CD4-positive, alpha-beta T cell (primary cell): Measurements from ENCODE around the gene BCL2. TPM values are rescaled to one million over a fixed set of nuclear protein-coding genes. Genes with fewer than 3 reads are reported as not detected.

Source experiments
- ATAC-seq: fragments of 200-7000 bp; cut with Tn5 transposase; one replicate; pipeline ENCODE4 v1.10.0; 2022; ENCODE audit warnings: mild to moderate bottlenecking; ENCODE audit not compliant: poor library complexity
- CTCF ChIA-PET: fragments of 350-600 bp; sonication (Branson Sonifier 250); formaldehyde crosslinking; loops from one replicate; lab custom pipeline; 2021; ENCODE audit warnings: antibody characterized with exemption, inconsistent platforms; lab: Charles Lee
- POLR2A ChIA-PET: fragments of 350-600 bp; sonication (Branson Sonifier 250); formaldehyde crosslinking; loops from one replicate; lab custom pipeline; 2021; ENCODE audit warnings: antibody characterized with exemption, inconsistent platforms; lab: Charles Lee
- DNase-seq, 14 experiments: peaks; one replicate each; pipeline ENCODE4 v3.0.0-alpha.2; 2013 to 2020; ENCODE audit warnings: mixed read lengths in 2 of 14
- H3K27ac ChIP-seq, 2 donors: one replicate each; pipeline versions ENCODE4 v1.5.1 to v1.7.0; 2013; ENCODE audit warnings: low read length in 2 of 2, low read depth in 1 of 2, mild to moderate bottlenecking in 1 of 2
- H3K27me3 ChIP-seq, 2 experiments: 1 replicate in 1 of 2; 2 replicates in 1 of 2; pipeline versions ENCODE4 v1.6.1 to v1.7.0; 2013; ENCODE audit warnings: low read length in 2 of 2, control low read depth in 1 of 2, mild to moderate bottlenecking in 1 of 2, moderate library complexity in 1 of 2; ENCODE audit not compliant: insufficient read depth in 2 of 2, control insufficient read depth in 1 of 2
- H3K36me3 ChIP-seq: one replicate; pipeline ENCODE4 v1.6.1; 2013; ENCODE audit warnings: low read length, control low read depth; ENCODE audit not compliant: insufficient read depth
- H3K4me1 ChIP-seq: one replicate; pipeline ENCODE4 v1.6.1; 2013; ENCODE audit warnings: low read length, control low read depth; ENCODE audit not compliant: insufficient read depth
- H3K4me3 ChIP-seq: one replicate; pipeline ENCODE4 v1.5.1; 2013; ENCODE audit warnings: mild to moderate bottlenecking, low read length, moderate library complexity
- H3K9me3 ChIP-seq, 2 experiments: 1 replicate in 1 of 2; 2 replicates in 1 of 2; pipeline versions ENCODE4 v1.6.1 to v1.7.0; 2013; ENCODE audit warnings: low read length in 2 of 2, mild to moderate bottlenecking in 2 of 2, control low read depth in 1 of 2, moderate library complexity in 1 of 2; ENCODE audit not compliant: control insufficient read depth in 1 of 2, insufficient read depth in 1 of 2
- H3K27ac Mint-ChIP-seq: one replicate; pipeline ENCODE4 v1.8.0; 2020; ENCODE audit warnings: mixed read lengths
- H3K27me3 Mint-ChIP-seq: one replicate; pipeline ENCODE4 v1.8.0; 2021; ENCODE audit warnings: mixed read lengths
- H3K36me3 Mint-ChIP-seq: one replicate; pipeline ENCODE4 v1.8.0; 2021; ENCODE audit warnings: low read depth, mixed read lengths
- H3K4me1 Mint-ChIP-seq: one replicate; pipeline ENCODE4 v1.8.0; 2021; ENCODE audit warnings: low read depth, mixed read lengths
- H3K4me3 Mint-ChIP-seq: one replicate; pipeline ENCODE4 v1.8.0; 2020; ENCODE audit warnings: mild to moderate bottlenecking, mixed read lengths
- H3K9me3 Mint-ChIP-seq: one replicate; pipeline ENCODE4 v1.8.0; 2020; ENCODE audit warnings: mixed read lengths
- intact Hi-C, 2 experiments: fragments of 100-400 bp; cut with DNase I in 1 of 2; cut with micrococcal nuclease in 1 of 2; formaldehyde crosslinking; loops; one replicate each; pipeline versions ENCODE4 v1.15.1 to v1.9.0; 2023 to 2025; cut with DNase I, micrococcal nuclease
- total RNA-seq, 174 experiments: library from RNA in 2 of 174; stranded (reverse) in 2 of 174; gene quantifications; one replicate each; pipeline ENCODE4 v1.2.3 and lab custom pipeline; 2021 to 2026
- TF ChIP-seq, protein P1 (sequence below): fragments of 200-600 bp; IDR thresholded peaks from one replicate; pipeline ENCODE4 v1.8.0; 2022; ENCODE audit warnings: antibody characterized with exemption, mild to moderate bottlenecking

Gene BCL2
- total RNA-seq, 2 experiments from 2014 or later, result 40.1 to 40.3 TPM

DNA sequence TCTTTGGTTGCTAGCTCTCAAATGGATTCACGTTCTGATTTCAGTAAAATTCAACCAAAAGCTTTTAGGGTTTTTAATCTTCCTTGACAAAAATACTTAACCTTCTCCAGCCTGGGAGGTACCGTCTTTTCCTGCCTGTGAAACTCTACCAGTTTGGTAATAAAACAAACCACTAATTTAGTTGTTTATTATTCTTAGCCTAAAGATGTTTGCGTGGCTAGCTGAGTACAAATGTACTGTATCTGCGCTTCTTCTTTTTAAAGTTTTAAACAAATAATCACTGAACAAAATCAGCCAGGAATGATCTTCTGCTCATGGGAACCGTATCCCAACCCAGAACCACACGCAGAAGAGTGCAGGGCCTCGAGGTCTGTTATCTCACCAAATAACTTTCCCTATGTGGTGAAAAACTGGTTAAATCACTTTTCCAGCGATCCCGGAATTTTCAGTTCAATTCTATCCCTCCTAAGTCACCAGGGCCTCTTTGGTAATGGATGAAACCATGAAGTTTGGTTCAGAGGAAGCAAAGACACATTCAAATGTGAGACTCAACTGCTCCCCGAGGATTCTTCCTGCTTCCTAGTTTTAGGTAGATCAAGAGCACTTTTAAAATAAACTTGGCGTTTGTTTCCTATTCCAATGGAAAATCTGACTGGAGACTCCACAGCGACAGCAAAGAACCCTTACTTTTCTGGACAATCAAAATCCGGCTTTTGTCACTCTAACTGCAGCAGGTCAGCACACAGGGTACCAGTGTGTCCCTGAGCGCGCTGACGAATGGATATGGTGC, 36.1 kb downstream of the BCL2 start:
- Mint-ChIP-seq H3K4me3 (no peak overlapping the region), H3K9me3 (no peaks in the 10 kb centered on the region), H3K27me3 (no peaks in the 10 kb centered on the region), H3K27ac (no peak overlapping the region), H3K4me1 (peaks cover 36% of the 10 kb centered on the region), H3K36me3 (peaks cover 50% of the 10 kb centered on the region)
- DNase-seq (no peak), ATAC-seq (no peak)
- H3K4me1 ChIP-seq, result peaks cover 46% of the 10 kb centered on the region
- POLR2A ChIA-PET, result no interaction called here
- CTCF ChIA-PET, result interaction anchor here (1.5 kb wide), 1 partner anchor 128 kb away, joined by 3 read pairs; no protein-coding TSS in a partner anchor
- H3K36me3 ChIP-seq, result peaks cover 41% of the 10 kb centered on the region
- H3K4me3 ChIP-seq, result no peak overlapping the region
- TF ChIP-seq, protein P1, sequence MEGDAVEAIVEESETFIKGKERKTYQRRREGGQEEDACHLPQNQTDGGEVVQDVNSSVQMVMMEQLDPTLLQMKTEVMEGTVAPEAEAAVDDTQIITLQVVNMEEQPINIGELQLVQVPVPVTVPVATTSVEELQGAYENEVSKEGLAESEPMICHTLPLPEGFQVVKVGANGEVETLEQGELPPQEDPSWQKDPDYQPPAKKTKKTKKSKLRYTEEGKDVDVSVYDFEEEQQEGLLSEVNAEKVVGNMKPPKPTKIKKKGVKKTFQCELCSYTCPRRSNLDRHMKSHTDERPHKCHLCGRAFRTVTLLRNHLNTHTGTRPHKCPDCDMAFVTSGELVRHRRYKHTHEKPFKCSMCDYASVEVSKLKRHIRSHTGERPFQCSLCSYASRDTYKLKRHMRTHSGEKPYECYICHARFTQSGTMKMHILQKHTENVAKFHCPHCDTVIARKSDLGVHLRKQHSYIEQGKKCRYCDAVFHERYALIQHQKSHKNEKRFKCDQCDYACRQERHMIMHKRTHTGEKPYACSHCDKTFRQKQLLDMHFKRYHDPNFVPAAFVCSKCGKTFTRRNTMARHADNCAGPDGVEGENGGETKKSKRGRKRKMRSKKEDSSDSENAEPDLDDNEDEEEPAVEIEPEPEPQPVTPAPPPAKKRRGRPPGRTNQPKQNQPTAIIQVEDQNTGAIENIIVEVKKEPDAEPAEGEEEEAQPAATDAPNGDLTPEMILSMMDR, result no peak
- H3K9me3 ChIP-seq, result no peaks in the 10 kb centered on the region
- intact Hi-C loops, result no loop called here
- H3K27ac ChIP-seq, result no peak overlapping the region
- H3K27me3 ChIP-seq, result no peaks in the 10 kb centered on the region

DNA sequence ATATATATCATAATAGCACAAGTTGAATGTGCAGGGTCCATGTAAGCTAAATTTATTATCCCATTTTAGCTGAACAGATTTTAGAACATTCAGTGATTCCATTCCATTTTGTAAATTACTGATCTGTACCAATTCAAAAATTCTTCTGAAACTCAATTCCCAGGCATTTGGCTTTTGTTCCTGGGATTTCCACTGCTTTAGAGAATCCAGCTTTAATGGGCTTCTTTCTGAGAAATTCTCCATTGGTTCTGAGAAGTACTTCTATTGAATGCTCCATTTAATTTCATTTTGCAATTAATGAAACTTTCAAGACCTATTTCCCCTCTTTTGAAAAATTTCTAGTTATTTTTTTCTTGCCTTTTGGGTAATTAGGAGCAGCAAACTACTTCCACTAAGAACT, 36.8 kb downstream of the BCL2 start:
- intact Hi-C loops, result no loop called here
- no peak overlapping the region for H3K4me3 ChIP-seq
- peaks cover 43% of the 10 kb centered on the region for H3K4me1 Mint-ChIP-seq
- H3K27me3 ChIP-seq, result no peaks in the 10 kb centered on the region
- H3K36me3 ChIP-seq, result peaks cover 48% of the 10 kb centered on the region
- TF ChIP-seq, protein P1, result no peak
- H3K27me3 Mint-ChIP-seq, result no peaks in the 10 kb centered on the region
- ChIA-PET CTCF (interaction anchor here (1.0 to 1.5 kb wide), 3 partner anchors 13 to 127 kb away, joined by 3 to 4 read pairs (median 3); partner anchors contain the start of gene BCL2), POLR2A (interaction anchor here (0.6 to 1.5 kb wide), 3 partner anchors 8 to 79 kb away, joined by 3 to 5 read pairs (median 5); no protein-coding TSS in a partner anchor)
- H3K27ac Mint-ChIP-seq, result no peak overlapping the region
- H3K27ac ChIP-seq, result no peak overlapping the region
- DNase-seq (no peak), ATAC-seq (no peak)
- H3K36me3 Mint-ChIP-seq, result peaks cover 56% of the 10 kb centered on the region
- no peak overlapping the region for H3K4me3 Mint-ChIP-seq
- no peaks in the 10 kb centered on the region for H3K9me3 ChIP-seq
- no peaks in the 10 kb centered on the region for H3K9me3 Mint-ChIP-seq
- H3K4me1 ChIP-seq, result peaks cover 50% of the 10 kb centered on the region

DNA sequence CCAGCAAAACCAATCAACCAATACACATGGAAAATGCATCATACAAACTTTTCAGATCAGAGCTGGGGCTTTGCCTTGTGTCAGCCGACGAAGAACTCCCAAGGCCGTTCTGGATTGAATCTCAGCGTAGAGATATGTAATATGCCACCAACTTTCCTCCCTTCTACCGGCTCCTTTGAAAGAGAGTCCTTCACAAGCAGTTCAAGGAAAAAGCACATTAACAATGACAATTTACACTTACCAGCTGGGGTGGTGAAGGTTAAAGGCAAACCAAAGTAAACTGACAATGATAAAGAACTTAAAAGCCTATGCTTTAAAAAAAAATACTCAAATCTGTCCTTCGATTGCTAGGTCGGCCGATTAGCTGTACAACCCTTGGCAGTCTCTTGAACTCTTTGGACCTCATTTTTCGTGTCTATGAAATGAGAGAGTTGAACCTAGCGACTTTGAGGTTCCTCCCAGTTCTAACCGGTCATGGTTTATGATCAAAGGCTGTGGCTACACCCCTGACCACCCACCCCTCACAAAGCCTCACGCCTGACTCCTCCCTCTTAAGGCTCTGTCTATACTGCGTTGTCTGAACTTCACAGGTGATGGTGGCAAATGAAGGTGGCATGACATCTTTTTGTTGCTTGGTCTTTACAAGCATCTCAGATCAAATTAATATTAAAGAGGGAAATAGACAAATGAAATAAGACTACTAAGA, 46.2 kb downstream of the BCL2 start:
- Mint-ChIP-seq H3K4me1 (peaks cover 73% of the 10 kb centered on the region), H3K4me3 (no peak overlapping the region), H3K27me3 (no peaks in the 10 kb centered on the region), H3K9me3 (no peaks in the 10 kb centered on the region), H3K36me3 (peaks cover 36% of the 10 kb centered on the region), H3K27ac (peak overlapping the region; percentile 35)
- no peaks in the 10 kb centered on the region for H3K27me3 ChIP-seq
- CTCF ChIA-PET, result interaction anchor here (0.9 to 2.6 kb wide), 2 partner anchors 45 to 118 kb away, joined by 4 to 12 read pairs; no protein-coding TSS in a partner anchor
- ATAC-seq (no peak), DNase-seq (no peak)
- peaks cover 16% of the 10 kb centered on the region for H3K36me3 ChIP-seq
- no peak overlapping the region for H3K4me3 ChIP-seq
- peaks cover 44% of the 10 kb centered on the region for H3K4me1 ChIP-seq
- POLR2A ChIA-PET, result no interaction called here
- TF ChIP-seq, protein P1, result no peak
- no peaks in the 10 kb centered on the region for H3K9me3 ChIP-seq
- no peak overlapping the region for H3K27ac ChIP-seq
- intact Hi-C loops, result no loop called here
